ENCODE measurements around the gene TMPRSS11D.

The TMPRSS11D gene

GRCh38 chr4:67885762-67886161 is 2.0 kb upstream of the TMPRSS11D start:
- FAIRE-seq = no peak

- no peak for FAIRE-seq
Measured at GRCh38 chr4:67884701-67885100, 899 bp upstream of the TMPRSS11D start.

GRCh38 chr4:67883458-67883857 is 344 bp downstream of the TMPRSS11D start:
- FAIRE-seq = peak; percentile 96

DNA sequence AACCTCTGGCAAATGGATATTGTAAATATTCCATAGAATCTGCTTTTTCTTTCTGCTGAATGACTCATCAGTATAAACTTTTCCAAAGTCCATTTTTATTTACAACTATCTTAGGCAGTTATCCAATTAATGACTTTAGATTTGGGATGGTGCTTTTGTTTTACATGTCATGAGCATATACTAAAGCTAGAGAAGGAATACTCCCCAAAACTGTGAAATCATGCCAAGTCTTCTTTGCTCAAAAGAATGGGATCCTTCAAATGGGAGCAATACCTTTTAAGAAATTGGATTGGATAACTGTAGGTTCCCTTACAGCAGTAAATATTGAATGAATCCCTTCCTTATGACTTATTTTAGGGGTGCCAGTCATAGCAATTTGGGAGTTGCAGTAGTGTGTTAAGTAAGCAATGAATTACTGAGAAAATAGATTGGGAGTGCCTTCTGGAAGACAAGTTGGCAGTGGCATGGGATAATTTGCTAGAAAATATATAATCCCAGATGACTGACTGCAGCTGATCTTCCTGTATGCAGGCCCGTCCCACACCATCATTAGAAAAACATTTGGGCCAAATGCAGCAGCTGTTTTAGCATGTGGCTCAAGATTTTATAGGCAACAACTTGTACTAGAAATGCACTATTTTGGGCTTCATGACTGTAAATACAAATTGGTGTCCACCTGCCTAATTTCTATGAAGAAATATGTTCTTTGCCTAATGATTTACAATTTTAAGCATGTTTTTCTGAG is 2.8 kb downstream of the TMPRSS11D start:
- no peak for FAIRE-seq

GRCh38 chr4:67879486-67879885 is 4.3 kb downstream of the TMPRSS11D start:
- no peak for FAIRE-seq

GRCh38 chr4:67877086-67877485 is 6.7 kb downstream of the TMPRSS11D start:
- no peak for FAIRE-seq

DNA sequence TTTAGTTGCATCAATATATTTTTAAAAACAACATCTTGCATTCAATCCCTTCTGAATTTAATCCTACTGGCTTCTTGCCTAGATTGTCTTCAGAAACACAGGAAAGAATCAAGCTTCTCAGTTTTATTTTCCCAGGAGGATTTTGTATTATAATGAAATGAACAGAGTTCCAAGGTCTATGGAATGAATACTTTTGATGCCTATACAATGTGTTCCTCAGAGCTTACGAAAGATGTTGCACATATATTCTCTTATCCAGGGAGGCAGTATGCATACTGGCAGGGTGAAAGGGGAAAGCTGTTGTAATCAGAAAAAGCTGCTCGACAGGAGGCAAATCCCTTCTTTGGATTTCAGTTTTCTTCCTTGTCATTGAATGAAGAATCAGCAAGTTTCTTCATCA is 8.8 kb downstream of the TMPRSS11D start:
- FAIRE-seq = no peak

- no peak for FAIRE-seq
Measured at GRCh38 chr4:67873116-67873515, 10.7 kb downstream of the TMPRSS11D start.

DNA sequence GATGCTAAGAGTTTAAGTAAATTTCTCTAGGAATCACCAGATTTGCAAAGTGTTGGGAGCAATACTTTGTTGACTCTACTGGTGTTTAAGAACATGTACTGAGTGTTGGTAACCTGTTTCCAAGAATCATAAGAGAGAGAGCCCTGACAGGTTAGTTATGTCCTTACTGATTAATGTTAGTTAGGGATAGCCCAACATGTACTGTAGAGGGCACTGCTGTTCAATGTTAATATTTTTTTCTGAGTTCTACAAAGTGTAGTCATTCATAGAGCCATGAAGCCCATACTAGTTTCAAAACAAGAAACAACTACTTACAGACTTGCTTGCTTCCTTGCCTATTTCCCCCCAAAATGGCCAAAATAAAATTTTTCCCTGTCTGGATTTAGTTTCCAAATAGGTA is 11.9 kb downstream of the TMPRSS11D start:
- peak; percentile 15 for FAIRE-seq

GRCh38 chr4:67869580-67870190 is 14.1 kb downstream of the TMPRSS11D start:
- FAIRE-seq = no peak

GRCh38 chr4:67861513-67861912 is 22.3 kb downstream of the TMPRSS11D start:
- FAIRE-seq = no peak

DNA sequence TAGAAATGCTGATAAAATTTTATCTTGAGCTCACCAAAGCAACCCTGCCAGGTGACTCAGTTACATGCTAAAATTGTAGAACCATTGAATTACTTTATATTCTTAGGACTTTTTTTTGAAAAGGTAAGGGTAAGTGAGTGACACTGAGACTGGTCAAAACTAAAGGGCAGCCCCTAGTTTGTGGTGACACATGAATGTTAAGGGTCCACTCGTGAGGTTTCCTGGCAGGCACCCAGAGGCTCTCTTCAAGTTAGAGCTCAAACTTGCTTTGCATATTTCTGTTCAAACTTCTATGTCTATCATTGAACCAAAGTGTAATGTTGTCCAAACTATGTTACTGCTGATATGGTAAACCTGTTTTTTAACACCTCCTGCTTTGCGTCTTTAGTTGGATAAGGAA is 30.5 kb downstream of the TMPRSS11D start:
- no peak for FAIRE-seq

- FAIRE-seq = no peak
Measured at GRCh38 chr4:67820903-67821302, 62.9 kb downstream of the TMPRSS11D start.

GRCh38 chr4:67810011-67810410 is 73.8 kb downstream of the TMPRSS11D start:
- FAIRE-seq = no peak

- no peak for FAIRE-seq
Measured at GRCh38 chr4:67809502-67809901, 74.3 kb downstream of the TMPRSS11D start.

DNA sequence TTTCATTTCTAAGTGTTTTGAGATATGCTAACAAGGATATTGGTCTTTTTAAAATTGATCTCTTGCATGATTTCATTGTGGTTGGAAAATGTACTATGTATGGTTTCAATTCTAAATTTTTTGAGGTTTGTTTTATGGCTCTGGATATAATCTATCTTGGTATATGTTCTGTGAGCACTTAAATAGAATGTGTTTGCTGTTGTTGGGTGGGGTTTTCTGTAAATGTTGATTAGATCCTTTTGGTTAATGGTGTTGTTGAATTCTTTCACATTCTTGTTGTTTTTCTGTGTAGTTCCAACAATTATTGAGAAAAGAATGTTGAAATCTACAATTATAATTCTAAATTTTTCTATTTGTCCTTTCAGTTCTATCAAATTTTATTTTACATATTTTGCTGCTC is 87.0 kb downstream of the TMPRSS11D start:
- FAIRE-seq = no peak

DNA sequence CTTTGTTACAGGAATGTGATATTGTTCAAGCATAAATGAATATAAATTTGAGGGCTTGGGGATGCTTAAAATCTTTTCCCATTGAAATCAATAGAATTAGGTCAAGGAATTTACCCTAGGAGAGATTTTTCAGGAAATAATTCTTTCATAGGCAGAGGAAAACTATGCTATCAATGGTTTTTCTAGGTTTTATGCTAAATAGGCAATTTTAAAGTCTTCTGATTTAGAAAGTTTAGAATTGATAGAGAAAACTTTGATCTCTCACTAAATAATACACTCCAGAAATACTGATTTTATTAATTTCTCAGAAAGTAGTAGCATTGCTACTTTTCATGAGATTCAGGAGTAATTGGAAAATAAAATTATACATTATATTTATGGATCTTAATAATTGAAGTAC is 93.1 kb downstream of the TMPRSS11D start:
- no peak for FAIRE-seq

DNA sequence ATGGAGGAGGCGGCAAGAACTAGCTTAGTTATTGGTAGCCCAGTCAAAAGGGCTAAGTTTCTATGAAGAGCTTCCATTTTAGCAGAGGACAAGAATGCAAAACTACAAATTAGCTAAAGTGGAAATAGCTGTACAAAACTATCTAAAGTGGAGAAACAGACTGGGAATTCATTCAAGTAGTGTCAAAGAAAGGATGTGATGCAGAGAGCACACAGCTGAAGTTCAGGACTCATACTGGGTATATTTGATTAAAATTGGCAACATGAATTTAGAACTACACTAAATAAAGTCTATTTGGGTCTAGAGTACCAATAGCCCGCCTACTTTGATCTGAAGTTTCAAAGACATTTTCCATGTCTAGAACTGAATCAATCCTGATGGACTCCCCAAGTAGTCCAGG is 96.5 kb downstream of the TMPRSS11D start:
- FAIRE-seq = no peak

DNA sequence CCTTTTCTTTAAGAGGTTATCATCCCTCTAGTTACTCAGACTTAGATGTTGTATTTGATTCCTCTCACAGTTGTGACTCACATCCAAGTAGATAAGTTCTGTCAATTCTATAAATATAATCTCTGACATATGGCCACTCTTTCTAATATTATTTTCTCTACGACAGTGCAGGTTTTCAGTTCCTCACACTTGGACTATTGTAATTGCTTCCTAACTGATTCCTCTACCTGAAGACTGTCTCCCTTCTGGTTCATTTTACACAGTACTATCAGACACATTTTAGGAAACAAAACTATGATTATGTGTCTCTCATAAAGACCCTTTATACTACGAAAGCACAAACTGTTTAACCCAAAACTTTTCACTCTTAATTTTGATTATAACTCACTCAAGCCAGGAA is 98.3 kb downstream of the TMPRSS11D start:
- FAIRE-seq = no peak

DNA sequence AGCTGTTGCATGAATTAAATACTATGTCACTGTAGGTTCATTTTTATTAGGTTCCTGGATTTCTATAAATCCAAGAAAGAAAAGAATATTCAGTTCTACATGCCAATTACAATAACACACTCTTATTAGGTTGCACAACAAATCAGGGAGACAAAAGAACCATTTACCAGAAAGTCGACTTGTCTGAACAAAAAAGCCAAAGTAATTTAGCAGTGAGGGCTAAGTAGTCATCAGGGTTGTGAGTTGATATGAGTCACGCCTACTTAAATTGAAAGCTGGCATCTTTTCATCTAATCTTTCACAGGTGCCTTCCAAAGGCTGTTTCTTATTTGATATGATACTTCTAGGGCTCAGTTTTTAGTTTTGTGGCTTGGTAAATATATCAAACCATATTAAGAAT is 104.2 kb downstream of the TMPRSS11D start:
- no peak for FAIRE-seq

GRCh38 chr4:67776746-67777145 is 107.1 kb downstream of the TMPRSS11D start:
- FAIRE-seq = no peak

Data from endometrium (tissue), 2 donors.